Endothelial cell (in vitro differentiated cells): ENCODE data around the gene FAM53B. TPM values are rescaled to one million over a fixed set of nuclear protein-coding genes. Genes with fewer than 3 reads are reported as not detected.

ENCODE experiments used
- DNase-seq: peaks from one replicate; pipeline ENCODE4 v3.0.0; 2021; ENCODE audit warnings: low spot score
- H3K27ac Mint-ChIP-seq: one replicate; pipeline ENCODE4 v1.8.0; 2021; ENCODE audit warnings: mixed read lengths, inconsistent platforms; ENCODE audit not compliant: unreplicated experiment
- H3K27me3 Mint-ChIP-seq: one replicate; pipeline ENCODE4 v1.8.0; 2021; ENCODE audit warnings: mild to moderate bottlenecking, moderate library complexity, mixed read lengths, inconsistent platforms; ENCODE audit not compliant: unreplicated experiment
- H3K36me3 Mint-ChIP-seq: one replicate; pipeline ENCODE4 v1.8.0; 2021; ENCODE audit warnings: mild to moderate bottlenecking, low read depth, mixed read lengths, inconsistent platforms; ENCODE audit not compliant: unreplicated experiment
- H3K4me1 Mint-ChIP-seq: one replicate; pipeline ENCODE4 v1.8.0; 2021; ENCODE audit warnings: mild to moderate bottlenecking, mixed read lengths, inconsistent platforms; ENCODE audit not compliant: unreplicated experiment
- H3K4me3 Mint-ChIP-seq: one replicate; pipeline ENCODE4 v1.8.0; 2021; ENCODE audit warnings: mild to moderate bottlenecking, mixed read lengths, inconsistent platforms; ENCODE audit not compliant: unreplicated experiment
- H3K9me3 Mint-ChIP-seq: one replicate; pipeline ENCODE4 v1.8.0; 2021; ENCODE audit warnings: mixed read lengths, inconsistent platforms; ENCODE audit not compliant: unreplicated experiment
- total RNA-seq: library from RNA; stranded (reverse); fragmentation: NEBNext Ultra II Directional; extraction: Animal tissue kit (Norgen Biotek cat#: 25700); gene quantifications from one replicate; pipeline ENCODE4 v1.2.1, GENCODE V29; 2021; ENCODE audit not compliant: unreplicated experiment
- TF ChIP-seq, protein P1 (sequence below): fragments of 200-600 bp; sonication (generic); IDR thresholded peaks from one replicate; pipeline ENCODE4 v1.5.0; 2021; ENCODE audit warnings: antibody characterized with exemption; ENCODE audit not compliant: unreplicated experiment

Gene FAM53B
- total RNA-seq, 1 donor from 2014 or later, result 21.0 TPM

DNA sequence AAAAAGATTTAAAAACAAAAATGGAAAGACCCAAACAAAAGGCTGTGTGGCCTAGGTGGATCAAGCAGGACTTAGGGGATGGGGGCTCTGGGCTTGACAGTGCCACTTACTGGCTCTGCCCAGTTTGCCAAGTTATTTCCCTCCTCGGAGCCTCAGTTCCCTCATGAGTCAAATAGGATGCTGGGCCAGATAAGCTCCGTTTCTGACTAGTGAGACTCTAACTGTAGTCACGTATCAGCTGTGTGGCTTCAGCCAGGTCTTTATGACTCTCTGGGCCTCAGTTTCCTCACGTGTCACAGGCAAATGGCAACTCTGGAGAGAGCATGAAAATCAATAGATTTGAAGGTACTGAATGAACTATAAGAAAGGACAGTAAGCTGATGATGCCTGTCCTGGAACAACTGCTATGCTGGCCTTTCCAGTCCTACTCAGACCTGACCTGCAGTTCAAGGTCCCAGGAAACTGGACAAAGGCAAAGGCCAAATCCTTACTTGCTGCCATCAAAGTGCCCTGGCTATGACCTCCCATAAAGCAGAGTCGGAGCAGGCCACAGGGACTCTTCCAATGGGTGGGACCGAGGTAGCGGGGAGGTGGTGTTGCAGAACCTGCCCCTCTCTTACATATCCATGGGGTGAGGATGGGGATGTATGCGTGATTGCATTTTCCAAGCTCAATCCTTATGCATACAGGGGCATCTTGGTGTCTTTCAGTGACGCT is 27.0 kb downstream of the FAM53B start:
- no peak overlapping the region for H3K27ac Mint-ChIP-seq
- H3K9me3 Mint-ChIP-seq, result no peaks in the 10 kb centered on the region
- no peak for DNase-seq
- peaks cover 3% of the 10 kb centered on the region for H3K27me3 Mint-ChIP-seq
- H3K4me3 Mint-ChIP-seq, result no peak overlapping the region
- no peaks in the 10 kb centered on the region for H3K36me3 Mint-ChIP-seq
- H3K4me1 Mint-ChIP-seq, result peaks cover 47% of the 10 kb centered on the region
- TF ChIP-seq, protein P1, sequence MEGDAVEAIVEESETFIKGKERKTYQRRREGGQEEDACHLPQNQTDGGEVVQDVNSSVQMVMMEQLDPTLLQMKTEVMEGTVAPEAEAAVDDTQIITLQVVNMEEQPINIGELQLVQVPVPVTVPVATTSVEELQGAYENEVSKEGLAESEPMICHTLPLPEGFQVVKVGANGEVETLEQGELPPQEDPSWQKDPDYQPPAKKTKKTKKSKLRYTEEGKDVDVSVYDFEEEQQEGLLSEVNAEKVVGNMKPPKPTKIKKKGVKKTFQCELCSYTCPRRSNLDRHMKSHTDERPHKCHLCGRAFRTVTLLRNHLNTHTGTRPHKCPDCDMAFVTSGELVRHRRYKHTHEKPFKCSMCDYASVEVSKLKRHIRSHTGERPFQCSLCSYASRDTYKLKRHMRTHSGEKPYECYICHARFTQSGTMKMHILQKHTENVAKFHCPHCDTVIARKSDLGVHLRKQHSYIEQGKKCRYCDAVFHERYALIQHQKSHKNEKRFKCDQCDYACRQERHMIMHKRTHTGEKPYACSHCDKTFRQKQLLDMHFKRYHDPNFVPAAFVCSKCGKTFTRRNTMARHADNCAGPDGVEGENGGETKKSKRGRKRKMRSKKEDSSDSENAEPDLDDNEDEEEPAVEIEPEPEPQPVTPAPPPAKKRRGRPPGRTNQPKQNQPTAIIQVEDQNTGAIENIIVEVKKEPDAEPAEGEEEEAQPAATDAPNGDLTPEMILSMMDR, result no peak

DNA sequence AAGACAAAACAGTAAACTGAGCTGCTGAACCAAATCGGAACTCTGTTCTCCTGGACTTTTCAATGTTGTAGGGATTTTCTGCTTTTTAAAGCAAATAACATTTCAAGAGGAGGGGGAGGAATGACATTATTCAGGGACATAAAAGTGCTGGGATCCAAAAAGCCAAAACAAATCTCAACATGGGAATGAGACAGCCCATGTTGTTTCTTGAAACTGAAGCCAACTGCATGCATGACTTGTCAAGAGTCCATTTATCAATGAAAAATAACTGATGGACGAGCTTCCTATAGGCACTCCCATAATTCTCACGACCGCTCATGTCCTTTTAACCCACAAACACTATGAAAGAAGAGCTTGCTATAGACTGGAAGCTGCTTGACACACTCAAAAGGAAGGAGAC is 27.8 kb downstream of the FAM53B start:
- H3K4me3 Mint-ChIP-seq, result no peak overlapping the region
- no peak for DNase-seq
- TF ChIP-seq, protein P1, result no peak
- H3K27ac Mint-ChIP-seq, result no peak overlapping the region
- H3K36me3 Mint-ChIP-seq, result no peaks in the 10 kb centered on the region
- peaks cover 40% of the 10 kb centered on the region for H3K4me1 Mint-ChIP-seq
- peaks cover 3% of the 10 kb centered on the region for H3K27me3 Mint-ChIP-seq
- no peaks in the 10 kb centered on the region for H3K9me3 Mint-ChIP-seq

DNA sequence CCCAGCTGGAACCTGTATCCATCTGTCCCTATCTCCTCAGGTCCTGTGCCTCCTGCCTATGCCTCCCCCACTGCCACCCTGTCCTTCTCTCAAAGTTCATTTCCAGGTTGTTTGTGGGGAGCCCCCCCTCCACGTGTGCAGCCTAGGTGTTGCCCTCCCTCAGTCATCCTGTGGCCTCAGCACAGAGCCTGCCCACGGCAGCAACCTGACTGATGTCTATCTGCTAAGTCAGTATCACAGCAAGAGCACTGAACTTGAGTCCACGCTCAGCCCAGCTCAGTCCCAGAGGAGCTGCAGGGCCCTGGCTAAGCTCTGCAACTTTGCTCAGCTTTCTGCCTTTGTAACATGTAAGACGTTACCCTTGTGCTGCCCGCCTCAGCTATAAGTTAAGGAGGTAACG is 28.7 kb downstream of the FAM53B start:
- no peaks in the 10 kb centered on the region for H3K9me3 Mint-ChIP-seq
- peaks cover 48% of the 10 kb centered on the region for H3K4me1 Mint-ChIP-seq
- no peak for DNase-seq
- no peaks in the 10 kb centered on the region for H3K36me3 Mint-ChIP-seq
- TF ChIP-seq, protein P1, result no peak
- no peak overlapping the region for H3K27ac Mint-ChIP-seq
- no peak overlapping the region for H3K4me3 Mint-ChIP-seq
- peaks cover 3% of the 10 kb centered on the region for H3K27me3 Mint-ChIP-seq

DNA sequence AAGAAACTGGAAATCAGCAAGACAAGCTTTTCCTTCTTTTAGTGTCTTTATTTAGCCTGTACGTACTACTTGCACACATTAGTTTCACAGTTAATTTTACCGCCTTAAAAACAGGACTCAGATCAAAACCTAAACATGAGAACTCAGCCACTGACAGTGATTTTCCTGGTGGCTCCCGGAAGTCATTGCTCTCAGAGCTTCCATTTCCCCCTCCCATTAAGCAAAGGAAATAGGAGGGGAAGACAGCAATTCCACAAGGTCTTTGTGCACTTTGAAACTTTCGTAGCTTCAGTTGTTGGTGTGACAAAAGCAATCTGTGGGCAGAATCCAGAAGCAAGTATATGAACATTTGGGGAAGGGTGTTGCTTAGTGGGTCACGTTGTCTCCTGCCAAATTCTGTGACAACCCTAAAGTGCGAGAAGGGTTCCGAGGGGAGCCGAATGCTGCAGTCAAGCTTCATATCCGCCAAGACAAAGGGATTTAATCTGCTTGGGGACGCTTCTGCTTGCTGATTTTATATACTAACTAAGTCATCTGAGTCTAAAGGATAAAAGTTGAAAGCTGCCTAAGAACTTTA is 30.4 kb downstream of the FAM53B start:
- Mint-ChIP-seq H3K27ac (peak overlapping the region; percentile 94), H3K27me3 (peaks cover 5% of the 10 kb centered on the region), H3K4me1 (peaks cover 48% of the 10 kb centered on the region), H3K4me3 (no peak overlapping the region), H3K9me3 (no peaks in the 10 kb centered on the region), H3K36me3 (no peaks in the 10 kb centered on the region)
- TF ChIP-seq, protein P1, result no peak
- DNase-seq, result peak; percentile 13

DNA sequence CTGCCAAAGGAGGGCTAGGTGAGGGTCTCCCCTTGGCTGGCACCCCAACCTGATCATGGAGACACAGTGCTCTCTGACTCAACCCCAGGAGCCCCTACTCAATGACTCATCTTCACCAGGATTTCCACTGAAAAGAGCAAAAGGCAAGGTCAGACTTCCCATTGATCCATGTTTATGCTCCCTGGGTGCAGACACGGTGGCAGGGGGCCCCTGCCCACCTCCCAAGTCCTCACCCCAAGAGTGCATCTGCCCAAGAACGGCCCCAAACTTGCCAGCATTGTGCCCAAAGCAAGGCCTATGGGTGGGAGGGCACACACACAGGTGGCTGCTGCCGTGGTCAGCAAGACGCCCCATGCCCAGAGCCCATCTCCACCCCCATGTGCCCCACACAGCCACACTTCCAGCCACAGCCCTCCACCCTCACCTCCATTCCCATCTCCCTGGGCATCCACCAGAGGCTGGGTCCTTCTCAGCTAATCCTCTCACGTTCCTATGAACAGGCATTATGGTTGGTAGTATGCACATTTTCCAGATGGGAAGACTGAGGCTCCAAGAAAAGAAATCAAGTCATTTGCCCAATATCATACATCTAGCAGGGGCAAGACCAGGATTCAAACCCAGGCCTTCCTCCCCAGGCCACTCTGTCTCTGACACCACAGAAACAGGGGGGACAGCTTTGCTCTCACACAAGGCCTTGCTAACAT is 31.3 kb downstream of the FAM53B start:
- H3K9me3 Mint-ChIP-seq, result no peaks in the 10 kb centered on the region
- no peak overlapping the region for H3K4me3 Mint-ChIP-seq
- H3K27ac Mint-ChIP-seq, result peak overlapping the region; percentile 70

More for the DNA sequence above, 31.3 kb downstream of the FAM53B start:
- TF ChIP-seq, protein P1, result no peak
- DNase-seq, result no peak
- Mint-ChIP-seq H3K36me3 (no peaks in the 10 kb centered on the region), H3K4me1 (peaks cover 50% of the 10 kb centered on the region), H3K27me3 (peaks cover 5% of the 10 kb centered on the region)
